Activated CD4-positive, alpha-beta memory T cell treated with anti-CD3 and anti-CD28 coated beads, Interleukin-2, amount 10 ng/mL, durations not matched to agents 7 days and 5 days (primary cell): ENCODE measurements around the gene COL6A2. TPM values are rescaled to one million over a fixed set of nuclear protein-coding genes. Genes with fewer than 3 reads are reported as not detected.
"Not testable (repeated sequence)": the region's sequence is repeated elsewhere in the genome, so short reads cannot be mapped to it uniquely, and the experiment has no call there.

ENCODE experiments used
- CTCF ChIA-PET: fragments of 350-600 bp; sonication (Branson Sonifier 250); formaldehyde crosslinking; loops from one replicate; lab custom pipeline; 2021; ENCODE audit warnings: antibody characterized with exemption, inconsistent platforms; lab: Charles Lee
- POLR2A ChIA-PET: fragments of 350-600 bp; sonication (Branson Sonifier 250); formaldehyde crosslinking; loops from one replicate; lab custom pipeline; 2021; ENCODE audit warnings: antibody characterized with exemption; lab: Charles Lee
- DNase-seq: peaks from one replicate; pipeline ENCODE4 v3.0.0-alpha.2; 2020
- H3K27ac Mint-ChIP-seq: one replicate; pipeline ENCODE4 v1.8.0; 2021; ENCODE audit warnings: mild to moderate bottlenecking, mixed read lengths
- H3K27me3 Mint-ChIP-seq: one replicate; pipeline ENCODE4 v1.8.0; 2021; ENCODE audit warnings: mixed read lengths
- H3K36me3 Mint-ChIP-seq: one replicate; pipeline ENCODE4 v1.8.0; 2021; ENCODE audit warnings: low read depth, mixed read lengths
- H3K4me1 Mint-ChIP-seq: one replicate; pipeline ENCODE4 v1.8.0; 2021; ENCODE audit warnings: mixed read lengths
- H3K4me3 Mint-ChIP-seq: one replicate; pipeline ENCODE4 v1.8.0; 2021; ENCODE audit warnings: mild to moderate bottlenecking, mixed read lengths
- H3K9me3 Mint-ChIP-seq: one replicate; pipeline ENCODE4 v1.8.0; 2021; ENCODE audit warnings: mixed read lengths
- total RNA-seq, 2 experiments: library from RNA; stranded (reverse); gene quantifications; one replicate each; pipeline ENCODE4 v1.2.3, GENCODE V29; 2021

Gene COL6A2
- total RNA-seq, 2 experiments from 2014 or later = 1.1 to 1.6 TPM

GRCh38 chr21:46063734-46064680 is 33.9 kb upstream of the COL6A2 start:
- peak; percentile 5 for DNase-seq
- POLR2A ChIA-PET = interaction anchor here (0.6 kb wide), 1 partner anchor 1987 kb away, joined by 3 read pairs; no protein-coding TSS in a partner anchor
- CTCF ChIA-PET = no interaction called here

GRCh38 chr21:46064870-46065214 is 33.1 kb upstream of the COL6A2 start:
- Mint-ChIP-seq H3K9me3 (peaks cover 21% of the 10 kb centered on the region), H3K27me3 (peaks cover 7% of the 10 kb centered on the region), H3K36me3 (no peaks in the 10 kb centered on the region), H3K27ac (no peak overlapping the region), H3K4me1 (no peaks in the 10 kb centered on the region), H3K4me3 (no peak overlapping the region)
- DNase-seq = peak; percentile 4
- ChIA-PET CTCF (no interaction called here), POLR2A (no interaction called here)

More at GRCh38 chr21:46063734-46064680, 33.9 kb upstream of the COL6A2 start:
- Mint-ChIP-seq H3K27me3 (peaks cover 7% of the 10 kb centered on the region), H3K9me3 (peaks cover 20% of the 10 kb centered on the region), H3K36me3 (no peaks in the 10 kb centered on the region), H3K27ac (no peak overlapping the region), H3K4me3 (no peak overlapping the region), H3K4me1 (no peaks in the 10 kb centered on the region)

- H3K36me3 Mint-ChIP-seq = no peaks in the 10 kb centered on the region
- no peak for DNase-seq
- H3K27ac Mint-ChIP-seq = no peak overlapping the region
- H3K4me1 Mint-ChIP-seq = no peaks in the 10 kb centered on the region
- H3K27me3 Mint-ChIP-seq = peaks cover 7% of the 10 kb centered on the region
- ChIA-PET POLR2A (no interaction called here), CTCF (no interaction called here)
- peaks cover 18% of the 10 kb centered on the region for H3K9me3 Mint-ChIP-seq
- H3K4me3 Mint-ChIP-seq = no peak overlapping the region
Observed at GRCh38 chr21:46065215-46065913, 32.5 kb upstream of the COL6A2 start.

GRCh38 chr21:46065914-46066551 is 31.9 kb upstream of the COL6A2 start:
- peak; percentile 6 for DNase-seq
- no peak overlapping the region for H3K27ac Mint-ChIP-seq
- ChIA-PET CTCF (no interaction called here), POLR2A (no interaction called here)
- peaks cover 7% of the 10 kb centered on the region for H3K27me3 Mint-ChIP-seq
- H3K4me3 Mint-ChIP-seq = no peak overlapping the region
- H3K36me3 Mint-ChIP-seq = no peaks in the 10 kb centered on the region
- H3K4me1 Mint-ChIP-seq = no peaks in the 10 kb centered on the region
- H3K9me3 Mint-ChIP-seq = peaks cover 18% of the 10 kb centered on the region

- no peak overlapping the region for H3K27ac Mint-ChIP-seq
- POLR2A ChIA-PET = no interaction called here
- DNase-seq = peak; percentile 11
Observed at GRCh38 chr21:46066591-46067331, 31.2 kb upstream of the COL6A2 start.

GRCh38 chr21:46067505-46068201 is 30.3 kb upstream of the COL6A2 start:
- H3K36me3 Mint-ChIP-seq = no peaks in the 10 kb centered on the region
- DNase-seq = peak; percentile 10
- H3K4me3 Mint-ChIP-seq = no peak overlapping the region
- peaks cover 6% of the 10 kb centered on the region for H3K27me3 Mint-ChIP-seq
- no peak overlapping the region for H3K27ac Mint-ChIP-seq
- ChIA-PET CTCF (no interaction called here), POLR2A (no interaction called here)
- H3K9me3 Mint-ChIP-seq = peaks cover 16% of the 10 kb centered on the region
- H3K4me1 Mint-ChIP-seq = no peaks in the 10 kb centered on the region

More at GRCh38 chr21:46066591-46067331, 31.2 kb upstream of the COL6A2 start:
- CTCF ChIA-PET = no interaction called here
- H3K27me3 Mint-ChIP-seq = peaks cover 7% of the 10 kb centered on the region
- H3K4me3 Mint-ChIP-seq = no peak overlapping the region
- H3K9me3 Mint-ChIP-seq = peaks cover 18% of the 10 kb centered on the region
- H3K4me1 Mint-ChIP-seq = no peaks in the 10 kb centered on the region
- no peaks in the 10 kb centered on the region for H3K36me3 Mint-ChIP-seq

- Mint-ChIP-seq H3K36me3 (no peaks in the 10 kb centered on the region), H3K4me3 (no peak overlapping the region), H3K4me1 (no peaks in the 10 kb centered on the region), H3K9me3 (peaks cover 16% of the 10 kb centered on the region), H3K27ac (no peak overlapping the region), H3K27me3 (peaks cover 6% of the 10 kb centered on the region)
- CTCF ChIA-PET = no interaction called here
- POLR2A ChIA-PET = no interaction called here
- no peak for DNase-seq
Observed at GRCh38 chr21:46068516-46069079, 29.3 kb upstream of the COL6A2 start.

GRCh38 chr21:46069166-46069565 is 28.7 kb upstream of the COL6A2 start:
- no peak overlapping the region for H3K27ac Mint-ChIP-seq
- no peaks in the 10 kb centered on the region for H3K36me3 Mint-ChIP-seq
- peaks cover 6% of the 10 kb centered on the region for H3K27me3 Mint-ChIP-seq
- ChIA-PET POLR2A (no interaction called here), CTCF (no interaction called here)
- DNase-seq = no peak
- peaks cover 16% of the 10 kb centered on the region for H3K9me3 Mint-ChIP-seq
- no peaks in the 10 kb centered on the region for H3K4me1 Mint-ChIP-seq
- no peak overlapping the region for H3K4me3 Mint-ChIP-seq

GRCh38 chr21:46069719-46070279 is 28.1 kb upstream of the COL6A2 start:
- ChIA-PET CTCF (no interaction called here), POLR2A (no interaction called here)
- no peak overlapping the region for H3K4me3 Mint-ChIP-seq
- no peaks in the 10 kb centered on the region for H3K36me3 Mint-ChIP-seq
- DNase-seq = no peak
- peaks cover 6% of the 10 kb centered on the region for H3K27me3 Mint-ChIP-seq
- H3K4me1 Mint-ChIP-seq = no peaks in the 10 kb centered on the region
- peaks cover 16% of the 10 kb centered on the region for H3K9me3 Mint-ChIP-seq
- no peak overlapping the region for H3K27ac Mint-ChIP-seq

GRCh38 chr21:46071082-46071481 is 26.8 kb upstream of the COL6A2 start:
- no peak overlapping the region for H3K27ac Mint-ChIP-seq
- no peaks in the 10 kb centered on the region for H3K36me3 Mint-ChIP-seq
- peaks cover 16% of the 10 kb centered on the region for H3K9me3 Mint-ChIP-seq
- no peak for DNase-seq
- H3K27me3 Mint-ChIP-seq = peaks cover 13% of the 10 kb centered on the region
- no peaks in the 10 kb centered on the region for H3K4me1 Mint-ChIP-seq
- POLR2A ChIA-PET = no interaction called here
- CTCF ChIA-PET = no interaction called here
- H3K4me3 Mint-ChIP-seq = no peak overlapping the region

- H3K27ac Mint-ChIP-seq, H3K36me3 Mint-ChIP-seq, CTCF ChIA-PET, H3K9me3 Mint-ChIP-seq, POLR2A ChIA-PET, H3K4me1 Mint-ChIP-seq, H3K4me3 Mint-ChIP-seq, DNase-seq: not testable (repeated sequence)
- peaks cover 15% of the 10 kb centered on the region for H3K27me3 Mint-ChIP-seq
Observed at GRCh38 chr21:46076724-46077123, 21.2 kb upstream of the COL6A2 start.

- POLR2A ChIA-PET = no interaction called here
- no peaks in the 10 kb centered on the region for H3K36me3 Mint-ChIP-seq
- peaks cover 12% of the 10 kb centered on the region for H3K27me3 Mint-ChIP-seq
- DNase-seq = peak; percentile 12
- H3K9me3 Mint-ChIP-seq = no peaks in the 10 kb centered on the region
- H3K27ac Mint-ChIP-seq = no peak overlapping the region
- H3K4me3 Mint-ChIP-seq = no peak overlapping the region
- CTCF ChIA-PET = no interaction called here
- no peaks in the 10 kb centered on the region for H3K4me1 Mint-ChIP-seq
Observed at GRCh38 chr21:46077674-46078101, 20.2 kb upstream of the COL6A2 start.
